T-cell (primary cell): ENCODE results near the gene SEZ6L2. TPM values are rescaled to one million over a fixed set of nuclear protein-coding genes. Genes with fewer than 3 reads are reported as not detected.
A peak's percentile ranks its signal among the peaks of the same experiment; 100 is the strongest.

ENCODE experiments used
- ATAC-seq, 4 experiments: fragments of 200-7000 bp in 3 of 4; fragments of 150-1000 bp in 1 of 4; cut with Tn5 transposase; replicated peaks in 1 of 4; 1 replicate in 3 of 4; 2 replicates in 1 of 4; pipeline ENCODE4 v1.10.0; 2021; ENCODE audit warnings: moderate library complexity in 3 of 4, mild to moderate bottlenecking in 2 of 4, moderate number of reproducible peaks in 1 of 4
- CTCF ChIA-PET, 2 donors: fragments of 300-600 bp; sonication (Branson Sonifier 250); formaldehyde crosslinking; loops; one replicate each; lab custom pipeline; 2022; ENCODE audit warnings: antibody characterized with exemption in 2 of 2; lab: Charles Lee
- POLR2A ChIA-PET, 2 donors: fragments of 300-600 bp; sonication (Branson Sonifier 250); formaldehyde crosslinking; loops; one replicate each; lab custom pipeline; 2022; ENCODE audit warnings: antibody characterized with exemption in 2 of 2; lab: Charles Lee
- DNase-seq, 35 experiments: peaks; one replicate each; pipeline versions ENCODE4 v3.0.0 to v3.0.0-alpha.2; 2013 to 2023
- H3K27ac ChIP-seq: one replicate; pipeline ENCODE4 v1.5.1; 2013; ENCODE audit warnings: low read length
- H3K27me3 ChIP-seq, 2 experiments: replicated peaks in 1 of 2; 1 replicate in 1 of 2; 2 replicates in 1 of 2; pipeline versions ENCODE4 v1.6.1 to v1.7.0; 2013; ENCODE audit warnings: low read length in 1 of 2, mixed read lengths in 1 of 2; ENCODE audit not compliant: control insufficient read depth in 2 of 2, insufficient read depth in 2 of 2; ENCODE audit errors: extremely low read depth in 1 of 2
- H3K36me3 ChIP-seq, 2 donors: 1 replicate in 1 of 2; 2 replicates in 1 of 2; pipeline versions ENCODE4 v1.6.1 to v1.7.0; 2013; ENCODE audit warnings: low read length in 1 of 2; ENCODE audit not compliant: control insufficient read depth in 2 of 2, insufficient read depth in 1 of 2; ENCODE audit errors: extremely low read depth in 1 of 2
- H3K4me1 ChIP-seq, 2 experiments: 1 replicate in 1 of 2; 2 replicates in 1 of 2; pipeline versions ENCODE4 v1.6.1 to v1.7.0; 2013; ENCODE audit warnings: low read length in 2 of 2, mixed read lengths in 1 of 2; ENCODE audit not compliant: insufficient read depth in 2 of 2, control insufficient read depth in 1 of 2; ENCODE audit errors: extremely low read depth in 1 of 2
- H3K4me3 ChIP-seq, 2 donors: 1 replicate in 1 of 2; 2 replicates in 1 of 2; pipeline versions ENCODE4 v1.5.1 to v1.7.0; 2013; ENCODE audit warnings: mild to moderate bottlenecking in 2 of 2, low read length in 1 of 2, moderate library complexity in 1 of 2; ENCODE audit not compliant: control insufficient read depth in 1 of 2; ENCODE audit errors: extremely low read depth in 1 of 2
- H3K9me3 ChIP-seq: 2 replicates; pipeline ENCODE4 v1.7.0; 2013
- H3K27ac Mint-ChIP-seq, 2 donors: one replicate each; pipeline ENCODE4 v1.8.0; 2020 to 2021; ENCODE audit warnings: mild to moderate bottlenecking in 2 of 2, mixed read lengths in 2 of 2
- H3K27me3 Mint-ChIP-seq, 2 donors: one replicate each; pipeline ENCODE4 v1.8.0; 2021 to 2022; ENCODE audit warnings: mixed read lengths in 2 of 2
- H3K36me3 Mint-ChIP-seq: one replicate; pipeline ENCODE4 v1.8.0; 2021; ENCODE audit warnings: mixed read lengths
- H3K4me1 Mint-ChIP-seq, 3 donors: one replicate each; pipeline ENCODE4 v1.8.0; 2020 to 2022; ENCODE audit warnings: mixed read lengths in 3 of 3, mild to moderate bottlenecking in 1 of 3
- H3K4me3 Mint-ChIP-seq, 3 donors: one replicate each; pipeline ENCODE4 v1.8.0; 2020 to 2022; ENCODE audit warnings: mild to moderate bottlenecking in 3 of 3, mixed read lengths in 3 of 3, moderate library complexity in 3 of 3
- H3K9me3 Mint-ChIP-seq, 3 donors: one replicate each; pipeline ENCODE4 v1.8.0; 2020 to 2022; ENCODE audit warnings: mixed read lengths in 3 of 3
- WGBS: methylation state at CpG from one replicate; pipeline ENCODE4 v1.1.5; 2013; ENCODE audit warnings: missing lambda C conversion rate; ENCODE audit not compliant: insufficient coverage; 5-methylcytosine and 5-hydroxymethylcytosine counted together
- total RNA-seq, 35 experiments: library from RNA in 6 of 35; stranded (reverse) in 6 of 35; fragments of 120-200 nt in 1 of 35; gene quantifications; one replicate each; pipeline versions ENCODE4 v1.2.1 to v1.2.4 and lab custom pipeline; 2013 to 2026

The SEZ6L2 gene
- total RNA-seq, 5 donors from 2014 or later (not counting 1 experiment from before 2014, with no cell fraction given), result 0.16 to 0.82 (median 0.47) TPM; not detected in 2

- ATAC-seq, result no peak
- H3K4me3 Mint-ChIP-seq, result no peak overlapping the region
Measured at GRCh38 chr16:29841631-29842030, 57.7 kb downstream of the SEZ6L2 start.

GRCh38 chr16:29840240-29840639 lies 59.1 kb downstream of the SEZ6L2 start:
- H3K27ac ChIP-seq, result no peak overlapping the region
- H3K4me3 Mint-ChIP-seq, result no peak overlapping the region
- H3K4me1 ChIP-seq, result no peaks in the 10 kb centered on the region
- H3K36me3 Mint-ChIP-seq, result peaks cover 38% of the 10 kb centered on the region
- H3K9me3 Mint-ChIP-seq, result no peaks in the 10 kb centered on the region
- peaks cover 0 to 2% (median 1%) of the 10 kb centered on the region in 3 donors for H3K4me1 Mint-ChIP-seq
- ChIA-PET POLR2A (interaction anchor here in 1 of 2 donors (0.7 kb wide), 1 partner anchor 117 kb away, joined by 6 read pairs; no protein-coding TSS in a partner anchor), CTCF (no interaction called here)
- DNase-seq (no peak), ATAC-seq (no peak)
- over 99% methylated on average over 9 of the region's 10 CpGs for WGBS
- H3K9me3 ChIP-seq, result no peaks in the 10 kb centered on the region
- H3K36me3 ChIP-seq, result peaks cover 28 to 90% of the 10 kb centered on the region in 2 donors
- no peaks in the 10 kb centered on the region for H3K27me3 Mint-ChIP-seq
- no peak overlapping the region for H3K4me3 ChIP-seq
- H3K27me3 ChIP-seq, result no peaks in the 10 kb centered on the region
- no peak overlapping the region for H3K27ac Mint-ChIP-seq

More at GRCh38 chr16:29841631-29842030, 57.7 kb downstream of the SEZ6L2 start:
- CTCF ChIA-PET, result interaction anchor here in 1 of 2 donors (0.5 kb wide), 2 partner anchors 9 to 129 kb away, joined by 3 to 4 read pairs; no protein-coding TSS in a partner anchor
- H3K27ac ChIP-seq, result no peak overlapping the region
- WGBS, result 100% methylated on average over 16 of the region's 23 CpGs
- no peaks in the 10 kb centered on the region for H3K27me3 ChIP-seq
- DNase-seq, result no peak
- Mint-ChIP-seq H3K4me1 (peaks cover 0 to 2% (median 1%) of the 10 kb centered on the region in 3 donors), H3K27ac (peak overlapping the region in 1 of 2 donors; percentile 22), H3K27me3 (no peaks in the 10 kb centered on the region), H3K9me3 (no peaks in the 10 kb centered on the region), H3K36me3 (peaks cover 39% of the 10 kb centered on the region)
- peaks cover 34 to 91% of the 10 kb centered on the region in 2 donors for H3K36me3 ChIP-seq
- no peaks in the 10 kb centered on the region for H3K4me1 ChIP-seq
- no peaks in the 10 kb centered on the region for H3K9me3 ChIP-seq
- POLR2A ChIA-PET, result interaction anchor here in 1 of 2 donors (0.6 kb wide), 1 partner anchor 868 kb away, joined by 6 read pairs; no protein-coding TSS in a partner anchor
- no peak overlapping the region for H3K4me3 ChIP-seq

- Histone ChIP-seq H3K9me3 (no peaks in the 10 kb centered on the region), H3K4me1 (no peaks in the 10 kb centered on the region), H3K27ac (no peak overlapping the region), H3K4me3 (no peak overlapping the region), H3K36me3 (peaks cover 28 to 90% of the 10 kb centered on the region in 2 donors), H3K27me3 (no peaks in the 10 kb centered on the region)
- Mint-ChIP-seq H3K4me1 (peaks cover 0 to 2% (median 1%) of the 10 kb centered on the region in 3 donors), H3K27ac (no peak overlapping the region), H3K27me3 (no peaks in the 10 kb centered on the region), H3K4me3 (no peak overlapping the region), H3K36me3 (peaks cover 36% of the 10 kb centered on the region), H3K9me3 (no peaks in the 10 kb centered on the region)
- ATAC-seq, result no peak
- no peak for DNase-seq
- ChIA-PET CTCF (no interaction called here), POLR2A (interaction anchor here in 1 of 2 donors (0.6 to 0.7 kb wide), 2 partner anchors 117 to 931 kb away, joined by 5 to 6 read pairs; no protein-coding TSS in a partner anchor)
- 100% methylated on average over 1 of the region's 6 CpGs for WGBS
Measured at GRCh38 chr16:29839822-29840221, 59.5 kb downstream of the SEZ6L2 start.

- POLR2A ChIA-PET, result no interaction called here
- DNase-seq, result no peak
- H3K27me3 Mint-ChIP-seq, result no peaks in the 10 kb centered on the region
- H3K4me3 Mint-ChIP-seq, result no peak overlapping the region
- peaks cover 0 to 1% (median 0%) of the 10 kb centered on the region in 3 donors for H3K4me1 Mint-ChIP-seq
- ATAC-seq, result no peak
- H3K36me3 ChIP-seq, result peaks cover 24 to 93% of the 10 kb centered on the region in 2 donors
- H3K9me3 ChIP-seq, result no peaks in the 10 kb centered on the region
- WGBS, result 100% methylated on average over 1 of the region's 5 CpGs
- H3K4me1 ChIP-seq, result no peaks in the 10 kb centered on the region
- H3K27ac ChIP-seq, result no peak overlapping the region
- peaks cover 36% of the 10 kb centered on the region for H3K36me3 Mint-ChIP-seq
- no peaks in the 10 kb centered on the region for H3K27me3 ChIP-seq
- no peak overlapping the region for H3K4me3 ChIP-seq
- H3K9me3 Mint-ChIP-seq, result no peaks in the 10 kb centered on the region
- CTCF ChIA-PET, result no interaction called here
- peak overlapping the region in 1 of 2 donors; percentile 52 for H3K27ac Mint-ChIP-seq
Measured at GRCh38 chr16:29837841-29838240, 61.5 kb downstream of the SEZ6L2 start.

GRCh38 chr16:29836623-29837022 lies 62.7 kb downstream of the SEZ6L2 start:
- H3K4me3 ChIP-seq, result no peak overlapping the region
- no peaks in the 10 kb centered on the region for H3K27me3 ChIP-seq
- no peak overlapping the region for H3K27ac ChIP-seq
- Mint-ChIP-seq H3K4me3 (no peak overlapping the region), H3K27me3 (no peaks in the 10 kb centered on the region), H3K9me3 (no peaks in the 10 kb centered on the region), H3K27ac (no peak overlapping the region), H3K36me3 (peaks cover 43% of the 10 kb centered on the region), H3K4me1 (peaks cover 0 to 5% (median 4%) of the 10 kb centered on the region in 3 donors)
- peaks cover 0 to under 1% of the 10 kb centered on the region in 2 experiments for H3K4me1 ChIP-seq
- ATAC-seq (no peak), DNase-seq (no peak)
- ChIA-PET CTCF (interaction anchor here in 1 of 2 donors (0.7 kb wide), 2 partner anchors 15 to 66 kb away, joined by 3 read pairs; no protein-coding TSS in a partner anchor), POLR2A (no interaction called here)
- H3K36me3 ChIP-seq, result peaks cover 20 to 88% of the 10 kb centered on the region in 2 donors
- no peaks in the 10 kb centered on the region for H3K9me3 ChIP-seq
- 96% methylated on average over 5 of the region's 15 CpGs for WGBS

- no peak overlapping the region for H3K4me3 Mint-ChIP-seq
- H3K36me3 Mint-ChIP-seq, result peaks cover 39% of the 10 kb centered on the region
Measured at GRCh38 chr16:29835926-29836325, 63.4 kb downstream of the SEZ6L2 start.

More at GRCh38 chr16:29835926-29836325, 63.4 kb downstream of the SEZ6L2 start:
- Histone ChIP-seq H3K27ac (no peak overlapping the region), H3K9me3 (no peaks in the 10 kb centered on the region), H3K4me1 (peaks cover 0 to 2% of the 10 kb centered on the region in 2 experiments), H3K4me3 (no peak overlapping the region), H3K36me3 (peaks cover 18 to 88% of the 10 kb centered on the region in 2 donors), H3K27me3 (no peaks in the 10 kb centered on the region)
- Mint-ChIP-seq H3K4me1 (peaks cover 4 to 7% (median 6%) of the 10 kb centered on the region in 3 donors), H3K27me3 (no peaks in the 10 kb centered on the region), H3K27ac (no peak overlapping the region), H3K9me3 (no peaks in the 10 kb centered on the region)
- ChIA-PET POLR2A (no interaction called here), CTCF (interaction anchor here in 1 of 2 donors (0.7 kb wide), 2 partner anchors 14 to 67 kb away, joined by 3 read pairs; no protein-coding TSS in a partner anchor)
- 100% methylated on average over 4 of the region's 7 CpGs for WGBS
- DNase-seq (no peak), ATAC-seq (no peak)
